GM18867 (cell line): ENCODE measurements around the gene DOCK1.
"Not testable (repeated sequence)": the region's sequence is repeated elsewhere in the genome, so short reads cannot be mapped to it uniquely, and the experiment has no call there.

Experiments used
- ATAC-seq: cut with Tn5 transposase; IDR thresholded peaks from one replicate; pipeline ENCODE4 v1.9.1; 2021; ENCODE audit warnings: mild to moderate bottlenecking, moderate library complexity; ENCODE audit not compliant: unreplicated experiment

Gene DOCK1

GRCh38 chr10:126902157-126902556, 3.1 kb upstream of the DOCK1 start:
- ATAC-seq = no peak

GRCh38 chr10:126903656-126904360, 1.4 kb upstream of the DOCK1 start:
- no peak for ATAC-seq

GRCh38 chr10:126904516-126904817, 761 bp upstream of the DOCK1 start:
- ATAC-seq = no peak

- no peak for ATAC-seq
Observed at GRCh38 chr10:126905776-126906703, 812 bp downstream of the DOCK1 start.

- ATAC-seq = no peak
Observed at GRCh38 chr10:126906704-126907422, 1.6 kb downstream of the DOCK1 start.

GRCh38 chr10:126907423-126907970, 2.3 kb downstream of the DOCK1 start:
- no peak for ATAC-seq

GRCh38 chr10:126908225-126908624, 3.0 kb downstream of the DOCK1 start:
- no peak for ATAC-seq

- no peak for ATAC-seq
Observed at GRCh38 chr10:126908729-126909128, 3.5 kb downstream of the DOCK1 start.

- ATAC-seq = no peak
Observed at GRCh38 chr10:126909147-126909546, 3.9 kb downstream of the DOCK1 start.

- no peak for ATAC-seq
Observed at GRCh38 chr10:126910196-126910595, 5.0 kb downstream of the DOCK1 start.

GRCh38 chr10:126910798-126911197, 5.6 kb downstream of the DOCK1 start:
- no peak for ATAC-seq

- no peak for ATAC-seq
Observed at GRCh38 chr10:126911301-126911700, 6.1 kb downstream of the DOCK1 start.

- no peak for ATAC-seq
Observed at GRCh38 chr10:126913316-126913715, 8.1 kb downstream of the DOCK1 start.

GRCh38 chr10:126914561-126914960, 9.3 kb downstream of the DOCK1 start:
- ATAC-seq = no peak

GRCh38 chr10:126916952-126917351, 11.7 kb downstream of the DOCK1 start:
- ATAC-seq = not testable (repeated sequence)

GRCh38 chr10:126917375-126917774, 12.1 kb downstream of the DOCK1 start:
- no peak for ATAC-seq

GRCh38 chr10:126917975-126918908, 13.0 kb downstream of the DOCK1 start:
- ATAC-seq = no peak

- ATAC-seq = no peak
Observed at GRCh38 chr10:126919426-126919825, 14.2 kb downstream of the DOCK1 start.

GRCh38 chr10:126921162-126921561, 15.9 kb downstream of the DOCK1 start:
- ATAC-seq = no peak

- ATAC-seq = no peak
Observed at GRCh38 chr10:126921974-126922525, 16.8 kb downstream of the DOCK1 start.
